Measurements from ENCODE around the gene MEGF6. TPM values are rescaled to one million over a fixed set of nuclear protein-coding genes. Genes with fewer than 3 reads are reported as not detected.

The MEGF6 gene
- total RNA-seq, 4 donors from 2014 or later, result 4.1 to 27.1 (median 11.4) TPM

GRCh38 chr1:3651026-3651929 lies 40.0 kb upstream of the MEGF6 start:
- 16% methylated on average over 38 of the region's 83 CpGs; no CpG with 5 or more reads in 1 of the 2 donors for WGBS, 2 donors (ENCODE audit: low coverage in 1 of 2)
- Histone ChIP-seq H3K27me3 (peaks cover 63% of the 10 kb centered on the region), H3K4me3 (peak overlapping the region in 2 of 4 donors; percentile 35 to 93), H3K36me3 (peaks cover 0 to 11% (median 5%) of the 10 kb centered on the region in 4 donors), H3K27ac (no peak overlapping the region), H3K9me3 (no peaks in the 10 kb centered on the region), H3K4me1 (peaks cover 12 to 43% (median 35%) of the 10 kb centered on the region in 4 donors)
- no peak for TF ChIP-seq POLR2A (IDR thresholded peaks at IDR 0.05)
- no peak for TF ChIP-seq EP300 (IDR thresholded peaks at IDR 0.05; ENCODE audit: low read depth)
- TF ChIP-seq CTCF (IDR thresholded peaks at IDR 0.05), result no peak
- no peak for TF ChIP-seq POLR2AphosphoS5 (IDR thresholded peaks at IDR 0.05)
- in situ Hi-C loops (cut with MboI; ENCODE audit: low pct_ligation_motif_present in 1 of 4, low pct_unique_long_range_greater_than_20kb in 1 of 4, low sequenced_read_pairs in 3 of 4), result no loop called here
- intact Hi-C loops (cut with DNase I; ENCODE audit: low total_unique reads), result no loop called here
- no peak for DNase-seq

GRCh38 chr1:3650248-3651025 lies 39.1 kb upstream of the MEGF6 start:
- H3K9me3 ChIP-seq, result no peaks in the 10 kb centered on the region
- peaks cover 0 to 15% (median 5%) of the 10 kb centered on the region in 4 donors for H3K36me3 ChIP-seq
- H3K27ac ChIP-seq, result no peak overlapping the region
- peak overlapping the region in 3 of 4 donors; percentile 85 to 93 (median 86) for H3K4me3 ChIP-seq
- TF ChIP-seq POLR2A (IDR thresholded peaks at IDR 0.05) (no peak), POLR2AphosphoS5 (IDR thresholded peaks at IDR 0.05) (peak; percentile 13 to 59 (median 57))
- 18 to 29% methylated on average over 13 to 44 of the region's 50 CpGs for WGBS, 2 donors (ENCODE audit: low coverage in 1 of 2)
- in situ Hi-C loops (cut with MboI; ENCODE audit: low pct_ligation_motif_present in 1 of 4, low pct_unique_long_range_greater_than_20kb in 1 of 4, low sequenced_read_pairs in 3 of 4) (no loop called here), intact Hi-C loops (cut with DNase I; ENCODE audit: low total_unique reads) (no loop called here)
- peaks cover 54% of the 10 kb centered on the region for H3K27me3 ChIP-seq
- no peak for DNase-seq
- peaks cover 12 to 43% (median 35%) of the 10 kb centered on the region in 4 donors for H3K4me1 ChIP-seq

GRCh38 chr1:3649342-3650247 lies 38.3 kb upstream of the MEGF6 start, which contains the start of gene WRAP73:
Gene WRAP73 (minus strand): TSS chr1:3650103. CDS start chr1:3649999, 104 bp downstream.
- TF ChIP-seq POLR2AphosphoS5 (IDR thresholded peaks at IDR 0.05), result peak; percentile 80 to 93 (median 82)
- TF ChIP-seq CTCF (IDR thresholded peaks at IDR 0.05), result no peak
- TF ChIP-seq EP300 (IDR thresholded peaks at IDR 0.05; ENCODE audit: low read depth), result no peak
- peak; percentile 85 for TF ChIP-seq POLR2A (IDR thresholded peaks at IDR 0.05)
- peaks cover 12 to 43% (median 35%) of the 10 kb centered on the region in 4 donors for H3K4me1 ChIP-seq
- intact Hi-C loops (cut with DNase I; ENCODE audit: low total_unique reads), result no loop called here

GRCh38 chr1:3646596-3646995 lies 35.3 kb upstream of the MEGF6 start:
- Histone ChIP-seq H3K4me1 (peaks cover 12 to 29% (median 23%) of the 10 kb centered on the region in 4 donors), H3K9me3 (no peaks in the 10 kb centered on the region), H3K36me3 (peaks cover 0 to 15% (median 7%) of the 10 kb centered on the region in 4 donors), H3K27ac (no peak overlapping the region), H3K4me3 (no peak overlapping the region), H3K27me3 (peaks cover 16% of the 10 kb centered on the region)
- 93 to 96% methylated on average over 5 to 20 of the region's 20 CpGs for WGBS, 2 donors (ENCODE audit: low coverage in 1 of 2)
- intact Hi-C loops (cut with DNase I; ENCODE audit: low total_unique reads), result no loop called here
- no peak for TF ChIP-seq POLR2AphosphoS5 (IDR thresholded peaks at IDR 0.05)
- TF ChIP-seq POLR2A (IDR thresholded peaks at IDR 0.05), result no peak
- TF ChIP-seq CTCF (IDR thresholded peaks at IDR 0.05), result no peak
- no peak for TF ChIP-seq EP300 (IDR thresholded peaks at IDR 0.05; ENCODE audit: low read depth)
- DNase-seq, result no peak
- in situ Hi-C loops (cut with MboI; ENCODE audit: low pct_ligation_motif_present in 1 of 4, low pct_unique_long_range_greater_than_20kb in 1 of 4, low sequenced_read_pairs in 3 of 4), result no loop called here

More at GRCh38 chr1:3649342-3650247, 38.3 kb upstream of the MEGF6 start, which contains the start of gene WRAP73:
- H3K27ac ChIP-seq, result peak within 1 kb of the TSS; percentile 9 to 56 (median 44)
- peak within 1 kb of the TSS; percentile 85 to 93 (median 90) for H3K4me3 ChIP-seq
- 4 to 28% methylated on average over 4 to 44 of the region's 60 CpGs for WGBS, 2 donors (ENCODE audit: low coverage in 1 of 2)
- peaks cover 0 to 15% (median 7%) of the 10 kb centered on the region in 4 donors for H3K36me3 ChIP-seq
- DNase-seq, result peak; percentile 93
- no peaks in the 10 kb centered on the region for H3K9me3 ChIP-seq
- H3K27me3 ChIP-seq, result peaks cover 46% of the 10 kb centered on the region
- in situ Hi-C loops (cut with MboI; ENCODE audit: low pct_ligation_motif_present in 1 of 4, low pct_unique_long_range_greater_than_20kb in 1 of 4, low sequenced_read_pairs in 3 of 4), result no loop called here
